NCI-H526 (cell line): ENCODE data around the gene DUOX1.
A peak's percentile ranks its signal among the peaks of the same experiment; 100 is the strongest.

ENCODE experiments used
- DNase-seq, 2 experiments: peaks; one replicate each; lab custom pipeline; 2025; lab: John Stamatoyannopoulos, UW

The DUOX1 gene

GRCh38 chr15:45143946-45144345 is 14.2 kb downstream of the DUOX1 start:
- no peak for DNase-seq

GRCh38 chr15:45144775-45145174 is 15.0 kb downstream of the DUOX1 start:
- DNase-seq: no peak

GRCh38 chr15:45146405-45146804 is 16.6 kb downstream of the DUOX1 start:
- DNase-seq: no peak

- no peak for DNase-seq
These were observed 17.8 kb downstream of the DUOX1 start for GRCh38 chr15:45147606-45148005.

GRCh38 chr15:45148076-45149059 is 18.6 kb downstream of the DUOX1 start:
- no peak for DNase-seq

- DNase-seq: no peak
These were observed 19.3 kb downstream of the DUOX1 start for GRCh38 chr15:45149060-45149459.

GRCh38 chr15:45150481-45150880 is 20.7 kb downstream of the DUOX1 start:
- DNase-seq: no peak

GRCh38 chr15:45150997-45151396 is 21.2 kb downstream of the DUOX1 start:
- no peak for DNase-seq

GRCh38 chr15:45151998-45152828 is 22.4 kb downstream of the DUOX1 start:
- DNase-seq: no peak

GRCh38 chr15:45155739-45156138 is 25.9 kb downstream of the DUOX1 start:
- no peak for DNase-seq

GRCh38 chr15:45156744-45157455 is 27.1 kb downstream of the DUOX1 start:
- DNase-seq: no peak

- DNase-seq: no peak
These were observed 28.2 kb downstream of the DUOX1 start for GRCh38 chr15:45157974-45158373.

GRCh38 chr15:45161666-45162065 is 31.9 kb downstream of the DUOX1 start:
- no peak for DNase-seq

- DNase-seq: peak; percentile 53 to 85
These were observed 33.1 kb downstream of the DUOX1 start for GRCh38 chr15:45162771-45163507.

- no peak for DNase-seq
These were observed 33.7 kb downstream of the DUOX1 start for GRCh38 chr15:45163508-45163856.

GRCh38 chr15:45164914-45165313 is 35.1 kb downstream of the DUOX1 start:
- DNase-seq: no peak

GRCh38 chr15:45165536-45165935 is 35.7 kb downstream of the DUOX1 start:
- no peak for DNase-seq

- peak; percentile 65 to 83 for DNase-seq
These were observed 37.2 kb downstream of the DUOX1 start for GRCh38 chr15:45166834-45167630.

- DNase-seq: peak in 1 of 2 experiments; percentile 37
These were observed 37.9 kb downstream of the DUOX1 start for GRCh38 chr15:45167631-45168205.

GRCh38 chr15:45168286-45168685 is 38.5 kb downstream of the DUOX1 start:
- DNase-seq: no peak
